IMR-90 (cell line): ENCODE measurements around the gene C12orf54. TPM values are rescaled to one million over a fixed set of nuclear protein-coding genes. Genes with fewer than 3 reads are reported as not detected.
"Not testable (repeated sequence)": the region's sequence is repeated elsewhere in the genome, so short reads cannot be mapped to it uniquely, and the experiment has no call there.

Experiments used
- ATAC-seq: fragments of 200-7000 bp; cut with Tn5 transposase; 2 replicates; pipeline ENCODE4 v1.9.1; 2020; ENCODE audit warnings: low read depth, mild to moderate bottlenecking, moderate library complexity
- BruUV-seq: library from RNA; stranded (reverse); fragments of 400-500 nt; replicated peaks from 2 replicates; lab custom pipeline; 2021; lab: Mats Ljungman, UMichigan
- CTCF ChIA-PET: fragments of 300-600 bp; formaldehyde crosslinking; extraction: SDS; loops from one replicate; lab custom pipeline; 2021; ENCODE audit warnings: antibody characterized with exemption; lab: Yijun Ruan, JAX
- POLR2A ChIA-PET: fragments of 300-600 bp; sonication (Branson Sonifier 250); formaldehyde crosslinking; loops from one replicate; lab custom pipeline; 2022; ENCODE audit warnings: antibody characterized with exemption; ENCODE audit not compliant: unreplicated experiment; lab: Charles Lee
- DNase-seq: peaks from one replicate; pipeline ENCODE4 v3.0.0; 2013
- H2AFZ ChIP-seq: replicated peaks from 2 replicates; pipeline ENCODE3; 2013; ENCODE audit warnings: low read length, mild to moderate bottlenecking; ENCODE audit not compliant: poor library complexity
- H2AK5ac ChIP-seq: 2 replicates; pipeline ENCODE4 v1.6.1; 2013; ENCODE audit warnings: low read depth, low read length, inconsistent platforms
- H2AK9ac ChIP-seq: replicated peaks from 2 replicates; pipeline ENCODE3; 2013; ENCODE audit warnings: mild to moderate bottlenecking, low read depth, low read length, moderate library complexity; ENCODE audit not compliant: poor library complexity
- H2BK120ac ChIP-seq: 2 replicates; pipeline ENCODE4 v1.6.1; 2013; ENCODE audit warnings: low read depth, low read length, inconsistent platforms
- H2BK15ac ChIP-seq: 3 replicates; pipeline ENCODE4 v1.6.1; 2013; ENCODE audit warnings: low read depth, low read length, inconsistent platforms
- H2BK20ac ChIP-seq: 2 replicates; pipeline ENCODE4 v1.6.1; 2013; ENCODE audit warnings: low read depth, mild to moderate bottlenecking, inconsistent platforms, low read length, moderate library complexity
- H2BK5ac ChIP-seq: 2 replicates; pipeline ENCODE4 v1.6.1; 2013; ENCODE audit warnings: mild to moderate bottlenecking, low read depth, low read length, inconsistent platforms; ENCODE audit not compliant: poor library complexity, severe bottlenecking
- H3K14ac ChIP-seq: replicated peaks from 2 replicates; pipeline ENCODE4 v1.6.1; 2013; ENCODE audit warnings: low read depth, low read length, inconsistent platforms
- H3K18ac ChIP-seq: 2 replicates; pipeline ENCODE4 v1.6.1; 2013; ENCODE audit warnings: low read depth, low read length, control low read depth
- H3K23ac ChIP-seq: 2 replicates; pipeline ENCODE4 v1.6.1; 2013; ENCODE audit warnings: low read depth, low read length, inconsistent platforms
- H3K27ac ChIP-seq: 2 replicates; pipeline ENCODE4 v1.5.1; 2013; ENCODE audit warnings: mild to moderate bottlenecking, control low read depth, low read length; ENCODE audit not compliant: insufficient read depth
- H3K27me3 ChIP-seq: 2 replicates; pipeline ENCODE4 v1.6.1; 2013; ENCODE audit warnings: low read length; ENCODE audit not compliant: control insufficient read depth, insufficient read depth
- H3K36me3 ChIP-seq: 2 replicates; pipeline ENCODE4 v1.6.1; 2013; ENCODE audit warnings: low read length, mixed read lengths; ENCODE audit not compliant: control insufficient read depth, insufficient read depth
- H3K4ac ChIP-seq: 2 replicates; pipeline ENCODE4 v1.6.1; 2013; ENCODE audit warnings: low read depth, low read length, inconsistent platforms
- H3K4me1 ChIP-seq: 2 replicates; pipeline ENCODE4 v1.6.1; 2013; ENCODE audit warnings: low read length, mixed read lengths; ENCODE audit not compliant: control insufficient read depth, insufficient read depth
- H3K4me2 ChIP-seq: 2 replicates; pipeline ENCODE4 v1.6.1; 2013; ENCODE audit warnings: low read depth, mild to moderate bottlenecking, control low read depth, low read length, moderate library complexity
- H3K4me3 ChIP-seq: 2 replicates; pipeline ENCODE4 v1.5.1; 2013; ENCODE audit warnings: low read depth, mild to moderate bottlenecking, control low read depth, low read length, moderate library complexity; ENCODE audit not compliant: insufficient read depth
- H3K56ac ChIP-seq: 2 replicates; pipeline ENCODE4 v1.6.1; 2013; ENCODE audit warnings: low read length, inconsistent platforms; ENCODE audit not compliant: insufficient read depth; ENCODE audit errors: extremely low read depth
- H3K79me1 ChIP-seq, 2 experiments: 2 replicates each; pipeline ENCODE4 v1.6.1; 2013; ENCODE audit warnings: low read length in 2 of 2, inconsistent platforms in 1 of 2, low read depth in 1 of 2
- H3K9ac ChIP-seq: 2 replicates; pipeline ENCODE4 v1.6.1; 2013; ENCODE audit warnings: low read depth, low read length, control low read depth
- H3K9me1 ChIP-seq: 2 replicates; pipeline ENCODE4 v1.6.1; 2013; ENCODE audit warnings: low read length, inconsistent platforms; ENCODE audit not compliant: insufficient read depth
- H3K9me3 ChIP-seq: 2 replicates; pipeline ENCODE4 v1.6.1; 2013; ENCODE audit warnings: low read length; ENCODE audit not compliant: control insufficient read depth, insufficient read depth
- H4K20me1 ChIP-seq: 2 replicates; pipeline ENCODE4 v1.6.1; 2013; ENCODE audit warnings: low read length, inconsistent platforms; ENCODE audit not compliant: insufficient read depth
- H4K5ac ChIP-seq: 2 replicates; pipeline ENCODE4 v1.6.1; 2013; ENCODE audit warnings: mild to moderate bottlenecking, low read depth, low read length, control low read depth
- H4K8ac ChIP-seq, 2 experiments: 2 replicates each; pipeline ENCODE4 v1.6.1; 2013; ENCODE audit warnings: low read depth in 2 of 2, low read length in 2 of 2, control low read depth in 1 of 2, inconsistent platforms in 1 of 2
- H4K91ac ChIP-seq: 2 replicates; pipeline ENCODE4 v1.6.1; 2013; ENCODE audit warnings: low read depth, low read length, inconsistent platforms; ENCODE audit not compliant: insufficient read depth
- WGBS, 2 experiments: methylation state at CpG; one replicate each; pipeline versions ENCODE4 v1.1.5 to v1.1.7; 2013; ENCODE audit warnings: missing lambda C conversion rate in 2 of 2; ENCODE audit not compliant: insufficient read length in 1 of 2; ENCODE audit errors: extremely low coverage in 2 of 2; 5-methylcytosine and 5-hydroxymethylcytosine counted together
- dilution Hi-C: fragments of 300-500 bp; cut with HindIII; formaldehyde crosslinking; loops from one replicate; pipeline ENCODE4 v1.14.3; 2018; ENCODE audit warnings: low sequenced_read_pairs; ENCODE audit not compliant: unreplicated experiment
- in situ Hi-C: fragments of 300-500 bp; cut with MboI; formaldehyde crosslinking; loops from 3 replicates; pipeline ENCODE4 v1.14.3; 2019; ENCODE audit warnings: low sequenced_read_pairs, inconsistent platforms, mixed read lengths
- intact Hi-C: fragments of 100-400 bp; cut with micrococcal nuclease; formaldehyde crosslinking; loops from 2 replicates; pipeline ENCODE4 v1.10.0; 2022
- polyA plus RNA-seq, 3 experiments: library from polyadenylated mRNA; depleted of rRNA; stranded (reverse); fragments of >200 nt; gene quantifications; 2 replicates each; pipeline ENCODE4 v1.2.3, GENCODE V29; 2012; ENCODE audit warnings: low replicate concordance in 1 of 3
- total RNA-seq: library from RNA; depleted of rRNA; stranded (reverse); fragments of >200 nt; gene quantifications from 2 replicates; pipeline ENCODE4 v1.2.3, GENCODE V29; 2012

Gene C12orf54
- total and polyA plus RNA-seq, 2 of the 4 experiments (the other 2 are of a cell fraction) = not detected

DNA sequence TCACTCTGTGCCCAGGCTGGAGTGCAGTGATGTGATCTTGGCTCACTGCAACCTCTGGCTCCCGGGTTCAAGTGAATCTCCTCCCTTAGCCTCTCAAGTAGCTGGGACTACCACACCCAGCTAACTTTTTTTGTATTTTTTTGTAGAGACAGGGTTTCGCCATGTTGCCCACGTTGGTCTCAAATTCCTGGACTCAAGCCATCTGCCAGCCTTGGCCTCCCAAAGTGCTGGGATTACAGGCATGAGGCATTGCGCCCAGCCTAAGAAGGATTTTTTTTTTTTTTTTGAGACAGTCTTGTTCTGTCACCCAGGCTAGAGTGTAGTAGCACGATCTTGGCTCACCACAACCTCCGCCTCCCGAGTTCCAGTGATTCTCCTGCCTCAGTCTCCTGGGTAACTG is 7.2 kb downstream of the C12orf54 start:
- ATAC-seq, H2AK5ac ChIP-seq, H3K23ac ChIP-seq, H3K27ac ChIP-seq, H3K4me2 ChIP-seq, DNase-seq, H2BK120ac ChIP-seq, H3K18ac ChIP-seq, POLR2A ChIA-PET, H4K20me1 ChIP-seq, H4K5ac ChIP-seq, H3K9me3 ChIP-seq, CTCF ChIA-PET, H3K27me3 ChIP-seq, H3K79me1 ChIP-seq, H2BK5ac ChIP-seq, H3K9ac ChIP-seq, H3K4ac ChIP-seq, H4K8ac ChIP-seq, H2AFZ ChIP-seq, in situ Hi-C loops, H3K9me1 ChIP-seq, H3K36me3 ChIP-seq, H2AK9ac ChIP-seq, H2BK20ac ChIP-seq, H3K14ac ChIP-seq, intact Hi-C loops, H3K4me1 ChIP-seq, H3K4me3 ChIP-seq, dilution Hi-C loops, H4K91ac ChIP-seq, H3K56ac ChIP-seq, BruUV-seq, H2BK15ac ChIP-seq: not testable (repeated sequence)
- no CpG with 5 or more reads among the region's 7 CpGs for WGBS, 2 experiments

- ATAC-seq = not testable (repeated sequence)
Measured at GRCh38 chr12:48500281-48500680, 18.0 kb downstream of the C12orf54 start.

More at GRCh38 chr12:48500281-48500680, 18.0 kb downstream of the C12orf54 start:
- H2BK5ac ChIP-seq, H3K4ac ChIP-seq, H3K14ac ChIP-seq, H2AK9ac ChIP-seq, H3K27ac ChIP-seq, H4K5ac ChIP-seq, CTCF ChIA-PET, H3K27me3 ChIP-seq, H2AFZ ChIP-seq, DNase-seq, H4K8ac ChIP-seq, H3K4me1 ChIP-seq, H3K56ac ChIP-seq, H2BK15ac ChIP-seq, BruUV-seq, H3K23ac ChIP-seq, H2AK5ac ChIP-seq, H3K36me3 ChIP-seq, POLR2A ChIA-PET, H2BK20ac ChIP-seq, H3K9ac ChIP-seq, intact Hi-C loops, H3K9me3 ChIP-seq, H3K18ac ChIP-seq, H3K4me3 ChIP-seq, H3K79me1 ChIP-seq, dilution Hi-C loops, H2BK120ac ChIP-seq, H3K9me1 ChIP-seq, H3K4me2 ChIP-seq, in situ Hi-C loops, H4K20me1 ChIP-seq, H4K91ac ChIP-seq: not testable (repeated sequence)
- WGBS, 2 experiments = no CpG with 5 or more reads among the region's 32 CpGs
